GM18951 (cell line): Measurements from ENCODE around the gene ZNF385C.

ENCODE experiments used
- POLR2A ChIP-seq: IDR thresholded peaks from 4 replicates; pipeline ENCODE4 v1.6.1; 2011; ENCODE audit warnings: mild to moderate bottlenecking; ENCODE audit not compliant: insufficient read length, insufficient read depth; ENCODE audit errors: extremely low read depth
- in situ Hi-C: fragments of 300-500 bp; cut with MboI; formaldehyde crosslinking; loops from one replicate; pipeline ENCODE4 v1.12.0; 2022; ENCODE audit warnings: low sequenced_read_pairs, mixed read lengths, inconsistent platforms; ENCODE audit not compliant: unreplicated experiment

The ZNF385C gene

GRCh38 chr17:42002175-42002791 lies 96.0 kb downstream of the ZNF385C start:
- no peak for TF ChIP-seq POLR2A
- in situ Hi-C loops, result no loop called here

DNA sequence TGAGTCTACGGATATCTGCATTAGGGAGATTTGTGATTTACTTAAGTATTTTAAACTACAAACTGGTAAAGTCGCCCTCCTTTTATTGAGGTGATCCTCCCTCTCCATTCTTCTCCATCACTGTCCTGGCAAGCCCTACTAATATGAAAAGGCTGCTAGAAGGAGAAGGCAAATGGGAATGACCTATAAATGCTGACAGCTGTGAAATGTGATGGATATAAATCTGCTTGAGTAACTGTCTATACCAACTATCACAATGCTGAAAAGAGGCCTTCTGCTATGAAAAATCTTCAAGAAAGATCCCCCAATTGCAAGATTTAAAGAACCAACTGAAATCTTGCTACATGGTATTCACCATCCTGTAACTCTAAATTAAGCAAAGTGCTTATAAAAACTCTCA lies 96.5 kb downstream of the ZNF385C start:
- no peak for TF ChIP-seq POLR2A
- in situ Hi-C loops, result no loop called here

GRCh38 chr17:42000413-42001133 lies 97.7 kb downstream of the ZNF385C start:
- in situ Hi-C loops, result no loop called here
- TF ChIP-seq POLR2A, result no peak

- in situ Hi-C loops, result no loop called here
- TF ChIP-seq POLR2A, result no peak
These were observed 99.8 kb downstream of the ZNF385C start for GRCh38 chr17:41998497-41998896.

DNA sequence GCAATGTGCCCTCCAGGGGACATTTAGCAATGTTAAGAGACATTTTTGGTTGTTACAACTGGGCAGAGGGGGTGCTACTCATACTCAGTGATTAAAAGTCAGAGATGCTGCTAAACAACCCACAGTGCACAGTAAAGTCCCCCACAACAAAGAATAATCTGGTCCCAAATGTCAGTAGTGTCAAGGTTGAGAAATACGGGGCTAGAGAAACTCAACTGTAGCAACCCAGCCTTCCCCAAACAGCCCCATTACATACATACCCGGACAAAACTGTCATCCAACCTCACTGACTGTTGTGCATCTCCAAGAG lies 101.5 kb downstream of the ZNF385C start:
- TF ChIP-seq POLR2A, result no peak
- in situ Hi-C loops, result no loop called here

DNA sequence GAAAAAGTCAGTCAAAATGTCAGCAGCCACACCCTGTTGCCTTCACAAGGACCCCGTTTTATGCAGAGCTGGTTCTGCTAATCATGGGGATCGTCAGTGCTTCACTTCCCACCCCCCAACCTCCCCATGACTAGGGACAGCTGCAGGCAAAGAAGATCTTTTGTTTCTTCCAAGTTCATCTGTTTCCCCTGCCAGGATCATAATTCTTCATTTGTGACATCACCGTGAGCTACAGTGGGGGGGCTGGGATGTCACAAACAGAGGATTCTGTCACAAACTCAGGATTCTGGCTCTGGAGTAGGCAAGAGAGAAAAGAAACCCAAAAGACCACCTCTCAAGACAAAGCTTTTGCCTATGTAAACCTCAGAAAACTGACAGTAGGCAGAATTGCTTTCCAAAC lies 105.7 kb downstream of the ZNF385C start:
- TF ChIP-seq POLR2A, result no peak
- in situ Hi-C loops, result no loop called here

GRCh38 chr17:41989702-41990419 lies 108.4 kb downstream of the ZNF385C start:
- in situ Hi-C loops, result no loop called here

GRCh38 chr17:41988418-41988817 lies 109.9 kb downstream of the ZNF385C start:
- in situ Hi-C loops, result no loop called here
- no peak for TF ChIP-seq POLR2A

More at GRCh38 chr17:41989702-41990419, 108.4 kb downstream of the ZNF385C start:
- no peak for TF ChIP-seq POLR2A

GRCh38 chr17:41987642-41988041 lies 110.6 kb downstream of the ZNF385C start:
- in situ Hi-C loops, result no loop called here
- TF ChIP-seq POLR2A, result no peak

DNA sequence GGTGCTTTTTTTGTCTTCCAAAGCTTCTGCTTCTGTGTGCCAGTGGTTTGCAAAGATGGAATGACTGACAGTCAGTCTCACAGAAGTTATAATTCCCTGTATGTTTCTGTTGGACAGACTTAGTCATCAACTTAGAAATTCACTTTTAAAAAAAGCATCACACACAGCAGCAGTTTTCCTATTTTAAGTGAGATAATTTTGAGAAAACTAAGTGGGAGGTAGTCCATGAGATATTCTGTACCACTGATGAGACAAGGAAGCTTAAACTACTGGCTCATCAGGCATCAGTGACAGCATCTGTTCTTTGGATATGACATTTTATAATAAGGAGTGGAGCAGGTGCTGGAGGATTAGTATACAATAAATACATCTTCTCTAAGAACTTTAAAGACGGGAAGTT lies 111.6 kb downstream of the ZNF385C start:
- in situ Hi-C loops, result no loop called here
- TF ChIP-seq POLR2A, result no peak

DNA sequence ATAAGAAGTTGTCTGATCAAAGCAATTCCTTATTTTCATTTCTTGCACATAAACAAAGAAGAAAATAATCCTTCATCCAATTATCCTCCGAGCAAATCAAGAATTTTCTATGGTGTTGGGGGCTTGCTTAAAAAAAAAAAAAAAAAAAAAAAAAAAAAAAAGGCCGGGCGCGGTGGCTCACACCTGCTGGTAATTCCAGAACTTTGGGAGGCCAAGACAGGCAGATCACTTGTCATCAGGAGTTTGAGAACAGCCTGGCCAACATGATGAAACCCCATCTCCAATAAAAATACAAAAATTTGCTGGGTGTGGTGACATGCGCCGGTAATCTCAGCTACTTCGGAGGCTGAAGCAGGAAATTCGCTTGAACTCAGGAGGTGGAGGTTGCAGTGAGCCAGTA lies 112.4 kb downstream of the ZNF385C start:
- in situ Hi-C loops, result no loop called here
- no peak for TF ChIP-seq POLR2A

GRCh38 chr17:41984454-41984853 lies 113.8 kb downstream of the ZNF385C start:
- in situ Hi-C loops, result no loop called here

DNA sequence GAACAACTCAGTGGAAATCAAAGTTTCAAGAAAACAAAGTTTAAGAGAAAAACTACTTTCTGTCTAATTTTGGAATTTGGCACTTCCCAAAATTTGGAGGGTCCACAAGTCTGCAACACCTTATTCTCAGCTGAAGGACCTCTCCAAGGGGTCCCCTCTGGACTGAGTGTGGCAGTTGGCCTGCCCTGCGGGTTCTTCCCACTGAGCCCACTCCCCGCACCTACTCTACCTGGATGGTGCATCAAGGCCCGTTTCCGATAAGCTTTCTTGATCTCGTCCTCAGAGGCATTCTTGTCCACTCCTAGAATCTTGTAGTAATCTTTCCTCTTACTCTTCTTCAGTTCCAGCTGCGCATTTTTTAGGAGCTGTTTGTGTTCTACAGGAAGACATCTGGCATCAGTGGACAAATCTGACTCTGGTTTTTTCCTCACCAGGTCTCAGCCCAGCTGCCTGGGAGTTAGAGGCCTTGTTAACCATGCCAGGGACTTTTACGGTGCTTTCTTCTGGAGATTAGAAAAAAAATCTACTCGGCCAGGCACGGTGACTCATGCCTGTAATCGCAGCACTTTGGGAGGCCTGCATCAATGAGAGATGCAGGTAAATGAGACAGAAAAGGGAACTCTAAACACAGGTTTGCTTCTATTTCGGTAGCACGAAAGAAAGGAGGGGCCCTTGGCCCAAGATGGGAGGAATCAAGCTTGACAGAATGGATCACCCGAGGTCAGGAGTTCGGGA lies 116.1 kb downstream of the ZNF385C start:
- no peak for TF ChIP-seq POLR2A
- in situ Hi-C loops, result no loop called here

More at GRCh38 chr17:41984454-41984853, 113.8 kb downstream of the ZNF385C start:
- TF ChIP-seq POLR2A, result no peak

DNA sequence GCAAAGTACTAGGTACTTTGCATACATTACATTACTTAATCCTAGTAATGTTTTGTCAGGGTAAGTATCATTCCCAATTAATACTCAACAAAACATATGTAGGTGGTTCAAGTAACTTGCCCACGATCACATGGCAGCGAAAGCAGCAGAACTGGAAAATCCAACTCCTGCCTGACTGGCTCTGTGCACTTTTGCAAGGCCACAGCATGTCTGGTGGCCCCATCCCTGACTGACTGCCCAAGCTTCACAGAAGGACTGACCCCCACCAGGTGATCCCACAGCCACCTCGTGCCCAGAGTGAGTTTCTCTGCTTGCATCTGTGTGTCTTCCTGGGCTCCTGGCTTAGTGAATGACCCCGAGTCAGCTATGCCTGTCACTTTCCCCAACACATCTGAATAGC lies 120.3 kb downstream of the ZNF385C start:
- in situ Hi-C loops, result no loop called here

More for the DNA sequence above, 120.3 kb downstream of the ZNF385C start:
- no peak for TF ChIP-seq POLR2A
